Neural cell (in vitro differentiated cells): Measurements from ENCODE around the gene TMC1. TPM values are rescaled to one million over a fixed set of nuclear protein-coding genes. Genes with fewer than 3 reads are reported as not detected.

Experiments used
- H2AFZ ChIP-seq: fragments of 200-600, 300-800 bp; sonication (generic), shearing (Covaris generic); 2 replicates; pipeline ENCODE4 v1.6.0; 2014; ENCODE audit warnings: low read depth, mild to moderate bottlenecking, antibody characterized with exemption, low read length, moderate library complexity
- H3F3A ChIP-seq: fragments of 200-600 bp; shearing (Covaris generic); 2 replicates; pipeline ENCODE4 v1.6.1; 2016; ENCODE audit warnings: mild to moderate bottlenecking, moderate library complexity, mixed read lengths, antibody characterized with exemption, low read length; ENCODE audit not compliant: insufficient read depth, poor library complexity, severe bottlenecking
- H3K27ac ChIP-seq: fragments of 200-600, 300-800 bp; sonication (generic), shearing (Covaris generic); 2 replicates; pipeline ENCODE4 v1.5.1; 2014; ENCODE audit warnings: mild to moderate bottlenecking, low read length, moderate library complexity
- H3K27me3 ChIP-seq: fragments of 300-800, 200-600 bp; sonication (generic), shearing (Covaris generic); 2 replicates; pipeline ENCODE4 v1.6.0; 2014; ENCODE audit warnings: mild to moderate bottlenecking, low read depth, low read length, moderate library complexity; ENCODE audit not compliant: insufficient read depth
- H3K36me3 ChIP-seq: fragments of 300-800, 200-600 bp; sonication (generic), shearing (Covaris generic); 2 replicates; pipeline ENCODE4 v1.5.1; 2014; ENCODE audit warnings: mild to moderate bottlenecking, antibody characterized with exemption, low read length, moderate library complexity; ENCODE audit not compliant: insufficient read depth
- H3K4me2 ChIP-seq: fragments of 300-800, 200-600 bp; sonication (generic), shearing (Covaris generic); 2 replicates; pipeline ENCODE4 v1.6.0; 2014; ENCODE audit warnings: mild to moderate bottlenecking, low read length
- H3K4me3 ChIP-seq: fragments of 300-800, 200-600 bp; sonication (generic), shearing (Covaris generic); 2 replicates; pipeline ENCODE4 v1.5.1; 2014; ENCODE audit warnings: mild to moderate bottlenecking, low read length, moderate library complexity
- H3K79me2 ChIP-seq: fragments of 200-600 bp; shearing (Covaris generic); replicated peaks from 2 replicates; pipeline ENCODE4 v1.6.0; 2014; ENCODE audit warnings: mild to moderate bottlenecking, low read length, moderate library complexity; ENCODE audit not compliant: insufficient read depth
- H3K9ac ChIP-seq: fragments of 300-800, 200-600 bp; sonication (generic), shearing (Covaris generic); 2 replicates; pipeline ENCODE4 v1.6.1; 2016; ENCODE audit warnings: mild to moderate bottlenecking, low read length, mixed read lengths
- H3K9me2 ChIP-seq: fragments of 200-600 bp; shearing (Covaris generic); 2 replicates; pipeline ENCODE4 v1.6.1; 2016; ENCODE audit warnings: mild to moderate bottlenecking, low read length, mixed read lengths; ENCODE audit not compliant: insufficient read depth
- H3K9me3 ChIP-seq: fragments of 200-600, 300-800 bp; sonication (generic), shearing (Covaris generic); 2 replicates; pipeline ENCODE4 v1.6.1; 2016; ENCODE audit warnings: mild to moderate bottlenecking, mixed run types, low read length, moderate library complexity, mixed read lengths
- H4K20me1 ChIP-seq: fragments of 200-600 bp; shearing (Covaris generic); 2 replicates; pipeline ENCODE4 v1.6.1; 2016; ENCODE audit warnings: mild to moderate bottlenecking, mixed run types; ENCODE audit not compliant: insufficient read depth
- CTCF ChIP-seq: fragments of 450-650 bp; IDR thresholded peaks from 2 replicates; pipeline ENCODE4 v1.5.1; 2014; ENCODE audit warnings: antibody characterized with exemption, mild to moderate bottlenecking, moderate library complexity; ENCODE audit not compliant: poor library complexity, severe bottlenecking
- EP300 ChIP-seq: fragments of 450-650 bp; conservative IDR thresholded peaks from 2 replicates; pipeline ENCODE4 v1.6.1; 2014; ENCODE audit warnings: antibody characterized with exemption, mild to moderate bottlenecking, moderate library complexity; ENCODE audit not compliant: poor library complexity, severe bottlenecking
- EZH2 ChIP-seq: fragments of 200-600, 300-800 bp; shearing (Covaris generic), sonication (generic); IDR thresholded peaks from 2 replicates; pipeline ENCODE4 v1.6.1; 2014; ENCODE audit warnings: antibody characterized with exemption, low read length, borderline replicate concordance, mild to moderate bottlenecking; ENCODE audit not compliant: insufficient read depth, poor library complexity, severe bottlenecking
- MXI1 ChIP-seq: fragments of 450-650 bp; conservative IDR thresholded peaks from 2 replicates; pipeline ENCODE4 v1.6.1; 2014; ENCODE audit warnings: antibody characterized with exemption, mild to moderate bottlenecking; ENCODE audit not compliant: poor library complexity, severe bottlenecking
- POLR2AphosphoS5 ChIP-seq: IDR thresholded peaks from 2 replicates; pipeline ENCODE4 v1.6.1; 2012
- RAD21 ChIP-seq: fragments of 450-650 bp; conservative IDR thresholded peaks from 2 replicates; pipeline ENCODE4 v1.6.1; 2014; ENCODE audit warnings: antibody characterized with exemption, mild to moderate bottlenecking, moderate library complexity
- REST ChIP-seq: IDR thresholded peaks from 2 replicates; pipeline ENCODE4 v1.6.1; 2012; ENCODE audit warnings: borderline replicate concordance
- SMC3 ChIP-seq: fragments of 450-650 bp; conservative IDR thresholded peaks from 2 replicates; pipeline ENCODE4 v1.6.1; 2014; ENCODE audit warnings: antibody characterized with exemption, mild to moderate bottlenecking, moderate library complexity; ENCODE audit not compliant: poor library complexity
- TAF1 ChIP-seq: IDR thresholded peaks from 2 replicates; pipeline ENCODE4 v1.6.1; 2012; ENCODE audit warnings: low read depth
- polyA plus RNA-seq: library from polyadenylated mRNA; depleted of rRNA; stranded (reverse); fragments of >200 nt; gene quantifications from 2 replicates; pipeline ENCODE4 v1.2.3, GENCODE V29; 2014

The TMC1 gene
- polyA plus RNA-seq, 1 donor from 2014 or later: not detected

GRCh38 chr9:72589667-72590521 is 68.5 kb downstream of the TMC1 start:
- H3K27ac ChIP-seq: peak overlapping the region; percentile 16
- H4K20me1 ChIP-seq: no peaks in the 10 kb centered on the region
- H3K9me2 ChIP-seq: no peaks in the 10 kb centered on the region
- H3K79me2 ChIP-seq: no peaks in the 10 kb centered on the region
- no peak overlapping the region for H3K4me2 ChIP-seq
- no peaks in the 10 kb centered on the region for H3K27me3 ChIP-seq
- no peak overlapping the region for H3K9ac ChIP-seq
- H3K9me3 ChIP-seq: no peaks in the 10 kb centered on the region
- no peak overlapping the region for H3K4me3 ChIP-seq
- no peaks in the 10 kb centered on the region for H3K36me3 ChIP-seq
- peaks cover 4% of the 10 kb centered on the region for H3F3A ChIP-seq
- H2AFZ ChIP-seq: no peak overlapping the region
- TF ChIP-seq MXI1: no peak
- no peak for TF ChIP-seq RAD21
- TF ChIP-seq EZH2: no peak
- no peak for TF ChIP-seq POLR2AphosphoS5
- no peak for TF ChIP-seq REST
- no peak for TF ChIP-seq EP300
- TF ChIP-seq CTCF: no peak
- TF ChIP-seq SMC3: no peak
- TF ChIP-seq TAF1: no peak

DNA sequence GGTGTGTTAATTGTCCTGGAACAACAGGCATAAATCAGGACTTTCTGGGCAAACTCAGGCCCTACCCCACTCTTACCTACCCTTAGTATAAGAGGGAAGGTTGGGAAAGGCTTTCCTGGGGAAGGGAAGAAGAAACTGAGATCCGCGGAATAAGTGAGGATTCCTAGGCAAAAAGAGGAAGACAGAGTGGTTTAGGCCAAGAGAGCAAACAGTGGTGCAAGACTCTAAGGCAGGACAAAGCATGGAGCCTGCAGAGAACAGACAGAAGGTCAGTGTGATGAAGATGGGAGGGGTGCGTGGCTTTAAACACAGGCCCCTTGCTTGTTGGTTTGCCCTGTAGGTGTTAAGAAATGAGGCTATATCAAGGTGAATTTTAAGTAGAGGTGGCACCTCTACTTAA is 69.4 kb downstream of the TMC1 start:
- Histone ChIP-seq H3K36me3 (no peaks in the 10 kb centered on the region), H3K27ac (no peak overlapping the region), H3K9ac (no peak overlapping the region), H3F3A (peaks cover 4% of the 10 kb centered on the region), H3K79me2 (no peaks in the 10 kb centered on the region), H3K9me3 (no peaks in the 10 kb centered on the region), H3K27me3 (no peaks in the 10 kb centered on the region), H4K20me1 (no peaks in the 10 kb centered on the region), H3K4me3 (no peak overlapping the region), H3K9me2 (no peaks in the 10 kb centered on the region), H3K4me2 (no peak overlapping the region), H2AFZ (no peak overlapping the region)
- TF ChIP-seq MXI1 (no peak), EZH2 (no peak), TAF1 (no peak), EP300 (no peak)
